Panc1 (cell line): ENCODE results near the gene ONECUT1. TPM values are rescaled to one million over a fixed set of nuclear protein-coding genes. Genes with fewer than 3 reads are reported as not detected.

Experiments
- ATAC-seq: fragments of 200-7000 bp; cut with Tn5 transposase; 2 replicates; pipeline ENCODE4 v1.9.1; 2020; ENCODE audit warnings: mild to moderate bottlenecking, moderate library complexity
- BruUV-seq: library from RNA; stranded (reverse); fragments of 400-500 nt; replicated peaks from 2 replicates; lab custom pipeline; 2021; lab: Mats Ljungman, UMichigan
- CTCF ChIA-PET: fragments of 300-600 bp; sonication (Branson Sonifier 250); formaldehyde crosslinking; loops from one replicate; lab custom pipeline; 2022; ENCODE audit warnings: antibody characterized with exemption; lab: Charles Lee
- POLR2A ChIA-PET: fragments of 300-600 bp; sonication (Branson Sonifier 250); formaldehyde crosslinking; loops from one replicate; lab custom pipeline; 2022; ENCODE audit warnings: antibody characterized with exemption; lab: Charles Lee
- DNase-seq: peaks from one replicate; pipeline ENCODE4 v3.0.0-alpha.2; 2010; ENCODE audit warnings: low read depth, low spot score
- H3K27ac ChIP-seq: 2 replicates; pipeline ENCODE4 v1.5.1; 2011; ENCODE audit warnings: mild to moderate bottlenecking, low read length, inconsistent platforms
- H3K27me3 ChIP-seq: fragments of 200-500 bp; sonication (Bioruptor generic); 2 replicates; pipeline ENCODE4 v1.6.0; 2014; ENCODE audit warnings: low read length, inconsistent platforms; ENCODE audit not compliant: control insufficient read depth, insufficient read depth
- H3K36me3 ChIP-seq: fragments of 200-500 bp; sonication (Bioruptor generic); 2 replicates; pipeline ENCODE4 v1.5.1; 2014; ENCODE audit warnings: inconsistent platforms, mild to moderate bottlenecking, low read length, moderate library complexity; ENCODE audit not compliant: control insufficient read depth, insufficient read depth
- H3K4me1 ChIP-seq: 2 replicates; pipeline ENCODE4 v1.5.1; 2011; ENCODE audit warnings: inconsistent platforms, mild to moderate bottlenecking, low read length, moderate library complexity; ENCODE audit not compliant: control insufficient read depth, insufficient read depth
- H3K4me3 ChIP-seq, 2 experiments: 2 replicates each; pipeline ENCODE4 v1.5.1; 2011 to 2012; ENCODE audit warnings: low read depth in 2 of 2, low read length in 2 of 2, mild to moderate bottlenecking in 2 of 2, inconsistent platforms in 1 of 2, moderate library complexity in 1 of 2
- H3K9me3 ChIP-seq: fragments of 200-500 bp; sonication (Bioruptor generic); 2 replicates; pipeline ENCODE4 v1.5.1; 2014; ENCODE audit warnings: low read depth, mild to moderate bottlenecking, inconsistent platforms, low read length, moderate library complexity; ENCODE audit not compliant: control insufficient read depth, insufficient read depth
- CTCF ChIP-seq: fragments of 450-650 bp; IDR thresholded peaks from 2 replicates; pipeline ENCODE4 v1.5.1; 2017; ENCODE audit warnings: mild to moderate bottlenecking
- POLR2AphosphoS5 ChIP-seq: IDR thresholded peaks from 2 replicates; pipeline ENCODE4 v1.6.1; 2012; ENCODE audit warnings: mild to moderate bottlenecking, low read depth, low read length, moderate library complexity
- REST ChIP-seq, 2 experiments: IDR thresholded peaks; 2 replicates each; pipeline ENCODE4 v1.6.1; 2011 to 2012; ENCODE audit warnings: low read depth in 2 of 2, control low read depth in 1 of 2, low read length in 1 of 2, mild to moderate bottlenecking in 1 of 2, moderate library complexity in 1 of 2; ENCODE audit not compliant: insufficient read depth in 1 of 2
- SIN3A ChIP-seq: IDR thresholded peaks from 2 replicates; pipeline ENCODE4 v1.6.1; 2012; ENCODE audit warnings: low read depth, mild to moderate bottlenecking, low read length, moderate library complexity, borderline replicate concordance; ENCODE audit not compliant: insufficient read depth
- TCF7L2 ChIP-seq: IDR thresholded peaks from 2 replicates; pipeline ENCODE4 v1.6.1; 2011; ENCODE audit warnings: mild to moderate bottlenecking, low read depth, low read length, inconsistent platforms
- in situ Hi-C: cut with HindIII; loops from 2 replicates; pipeline ENCODE4 v1.10.0; 2016; ENCODE audit warnings: low sequenced_read_pairs, low pct_unique_long_range_greater_than_20kb
- intact Hi-C: fragments of 100-400 bp; cut with micrococcal nuclease; formaldehyde crosslinking; loops from one replicate; pipeline ENCODE4 v1.10.0; 2022; ENCODE audit not compliant: unreplicated experiment
- total RNA-seq: library from RNA; stranded (reverse); gene quantifications from one replicate; pipeline ENCODE4 v1.2.1, GENCODE V29; 2021; ENCODE audit not compliant: unreplicated experiment

The ONECUT1 gene
- total RNA-seq, 1 experiment from 2014 or later, result 0.18 TPM

GRCh38 chr15:52794665-52795463, 4.7 kb upstream of the ONECUT1 start:
- ATAC-seq, result no peak
- no peak for DNase-seq
- peaks cover 9% of the 10 kb centered on the region for H3K27me3 ChIP-seq
- TF ChIP-seq REST (IDR thresholded peaks at IDR 0.05; ENCODE audit: insufficient read depth in 1 of 2, low read depth in 2 of 2, low read length in 1 of 2) (no peak), POLR2AphosphoS5 (no peak), CTCF (no peak), SIN3A (no peak), TCF7L2 (no peak)
- in situ Hi-C loops, result no loop called here
- no peak overlapping the region for H3K4me3 ChIP-seq
- no peaks in the 10 kb centered on the region for H3K36me3 ChIP-seq
- no peaks in the 10 kb centered on the region for H3K9me3 ChIP-seq
- ChIA-PET POLR2A (no interaction called here), CTCF (no interaction called here)
- intact Hi-C loops, result no loop called here
- BruUV-seq, result no TSS peak
- no peaks in the 10 kb centered on the region; the same call in 1 of the 2 replicates for H3K4me1 ChIP-seq
- H3K27ac ChIP-seq, result no peak overlapping the region

- Histone ChIP-seq H3K36me3 (no peaks in the 10 kb centered on the region), H3K4me1 (peaks cover 15% of the 10 kb centered on the region), H3K4me3 (no peak overlapping the region), H3K27me3 (peaks cover 12% of the 10 kb centered on the region), H3K27ac (no peak overlapping the region), H3K9me3 (no peaks in the 10 kb centered on the region)
- ATAC-seq, result no peak
- TF ChIP-seq TCF7L2 (no peak), CTCF (no peak)
- BruUV-seq, result no TSS peak
- ChIA-PET CTCF (no interaction called here), POLR2A (no interaction called here)
- intact Hi-C loops (no loop called here), in situ Hi-C loops (no loop called here)
- DNase-seq, result no peak
Measured at GRCh38 chr15:52791776-52792175, 1.6 kb upstream of the ONECUT1 start.
